Thoracic aorta (tissue), 2 donors: Measurements from ENCODE around the gene GARNL3. TPM values are rescaled to one million over a fixed set of nuclear protein-coding genes. Genes with fewer than 3 reads are reported as not detected.

Experiments used
- ATAC-seq: fragments of 150-250 bp; one replicate; pipeline ENCODE4 v1.8.0; 2017; ENCODE audit warnings: low read depth; ENCODE audit not compliant: insufficient number of reproducible peaks, low FRiP score
- DNase-seq: peaks from one replicate; pipeline ENCODE4 v3.0.0-alpha.2; 2020; ENCODE audit warnings: low spot score
- H3K27ac ChIP-seq, 2 donors: fragments of 200-600 bp; sonication (generic); 1 replicate in 1 of 2; 2 replicates in 1 of 2; pipeline ENCODE4 v1.5.1; 2016; ENCODE audit warnings: mild to moderate bottlenecking in 2 of 2, moderate library complexity in 2 of 2
- H3K27me3 ChIP-seq: fragments of 200-600 bp; sonication (generic); replicated peaks from 2 replicates; pipeline ENCODE4 v1.6.0; 2016; ENCODE audit warnings: mild to moderate bottlenecking; ENCODE audit not compliant: insufficient read depth
- H3K36me3 ChIP-seq: fragments of 200-600 bp; sonication (generic); one replicate; pipeline ENCODE4 v1.5.1; 2016
- H3K4me1 ChIP-seq, 2 donors: fragments of 200-600 bp; sonication (generic); 1 replicate in 1 of 2; 2 replicates in 1 of 2; pipeline versions ENCODE4 v1.5.1 to v1.6.0; 2016; ENCODE audit warnings: low read depth in 2 of 2, mild to moderate bottlenecking in 1 of 2; ENCODE audit not compliant: control insufficient read depth in 1 of 2
- H3K4me3 ChIP-seq: fragments of 200-600 bp; sonication (generic); 2 replicates; pipeline ENCODE4 v1.5.1; 2016; ENCODE audit warnings: mild to moderate bottlenecking
- H3K9me3 ChIP-seq: fragments of 200-600 bp; sonication (generic); 2 replicates; pipeline ENCODE4 v1.5.1; 2016
- total RNA-seq, 2 donors: library from RNA; depleted of rRNA; stranded (reverse); fragments of >200 nt; gene quantifications; one replicate each; pipeline versions ENCODE4 v1.1.0 to v1.2.3, GENCODE V29; 2016
- TF ChIP-seq, protein P1 (sequence below): fragments of 200-600 bp; sonication (generic); IDR thresholded peaks from one replicate; pipeline ENCODE4 v1.5.1; 2019; ENCODE audit warnings: antibody characterized with exemption

Gene GARNL3
- total RNA-seq, 2 donors from 2014 or later, result 59.3 to 63.4 TPM

DNA sequence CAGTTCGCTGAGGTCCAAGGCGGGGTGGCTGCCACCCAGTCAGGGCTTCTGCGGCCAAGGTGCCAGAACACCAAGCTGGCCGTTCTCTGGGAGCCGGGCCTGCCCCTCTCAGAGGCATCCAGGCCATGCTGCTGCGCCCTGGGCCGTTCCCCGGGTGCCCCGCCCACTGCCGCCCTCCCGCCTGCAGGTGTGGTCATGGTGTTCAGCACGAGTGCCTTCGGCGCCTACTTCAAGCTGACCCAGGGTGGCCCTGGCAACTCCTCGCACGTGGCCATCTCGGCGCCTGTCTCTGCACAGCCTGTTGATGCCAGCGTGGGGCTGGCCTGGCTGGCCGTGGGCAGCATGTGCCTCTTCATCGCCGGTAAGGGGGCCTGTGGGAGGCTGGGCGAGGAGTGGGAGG is 140.1 kb downstream of the GARNL3 start:
- no peak for ATAC-seq
- H3K27ac ChIP-seq, result no peak overlapping the region

DNA sequence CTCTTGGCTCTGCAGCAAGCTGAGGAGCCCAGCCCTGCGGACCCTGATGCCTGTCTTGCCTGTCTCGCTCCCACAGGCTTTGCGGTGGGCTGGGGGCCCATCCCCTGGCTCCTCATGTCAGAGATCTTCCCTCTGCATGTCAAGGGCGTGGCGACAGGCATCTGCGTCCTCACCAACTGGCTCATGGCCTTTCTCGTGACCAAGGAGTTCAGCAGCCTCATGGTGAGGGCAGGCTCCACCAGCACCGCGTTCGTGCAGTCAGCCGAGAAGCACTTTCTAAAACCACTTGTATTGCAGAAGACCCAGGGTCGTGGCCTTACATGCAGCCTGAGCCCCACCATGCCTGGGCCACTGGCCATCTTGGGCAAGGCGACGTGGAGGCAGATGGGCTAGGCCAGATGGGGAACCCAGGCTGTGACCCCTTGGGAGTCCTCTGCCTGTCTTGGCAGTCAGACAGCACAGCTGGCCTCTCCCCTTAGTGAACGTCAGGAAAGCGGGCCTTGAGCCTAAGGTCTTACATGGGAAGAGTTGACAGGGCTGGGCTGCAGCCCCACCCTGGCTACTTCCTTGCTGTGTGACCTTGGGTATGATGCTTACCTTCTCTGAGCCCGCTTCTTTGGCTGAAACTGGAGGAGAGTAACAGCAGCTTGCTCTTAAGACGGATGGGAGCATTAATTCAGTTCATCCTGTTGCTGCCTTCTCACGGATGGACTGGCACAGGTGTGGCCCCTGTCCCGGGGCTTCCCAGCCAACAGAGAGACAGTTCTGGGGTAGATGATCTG is 141.0 kb downstream of the GARNL3 start:
- Histone ChIP-seq H3K4me1 (no peaks in the 10 kb centered on the region), H3K27me3 (no peaks in the 10 kb centered on the region), H3K27ac (no peak overlapping the region), H3K9me3 (no peaks in the 10 kb centered on the region), H3K36me3 (peaks cover 29% of the 10 kb centered on the region), H3K4me3 (no peak overlapping the region)
- ATAC-seq (no peak), DNase-seq (no peak)
- TF ChIP-seq, protein P1, sequence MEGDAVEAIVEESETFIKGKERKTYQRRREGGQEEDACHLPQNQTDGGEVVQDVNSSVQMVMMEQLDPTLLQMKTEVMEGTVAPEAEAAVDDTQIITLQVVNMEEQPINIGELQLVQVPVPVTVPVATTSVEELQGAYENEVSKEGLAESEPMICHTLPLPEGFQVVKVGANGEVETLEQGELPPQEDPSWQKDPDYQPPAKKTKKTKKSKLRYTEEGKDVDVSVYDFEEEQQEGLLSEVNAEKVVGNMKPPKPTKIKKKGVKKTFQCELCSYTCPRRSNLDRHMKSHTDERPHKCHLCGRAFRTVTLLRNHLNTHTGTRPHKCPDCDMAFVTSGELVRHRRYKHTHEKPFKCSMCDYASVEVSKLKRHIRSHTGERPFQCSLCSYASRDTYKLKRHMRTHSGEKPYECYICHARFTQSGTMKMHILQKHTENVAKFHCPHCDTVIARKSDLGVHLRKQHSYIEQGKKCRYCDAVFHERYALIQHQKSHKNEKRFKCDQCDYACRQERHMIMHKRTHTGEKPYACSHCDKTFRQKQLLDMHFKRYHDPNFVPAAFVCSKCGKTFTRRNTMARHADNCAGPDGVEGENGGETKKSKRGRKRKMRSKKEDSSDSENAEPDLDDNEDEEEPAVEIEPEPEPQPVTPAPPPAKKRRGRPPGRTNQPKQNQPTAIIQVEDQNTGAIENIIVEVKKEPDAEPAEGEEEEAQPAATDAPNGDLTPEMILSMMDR, result no peak

More for the DNA sequence above, 140.1 kb downstream of the GARNL3 start:
- Histone ChIP-seq H3K9me3 (no peaks in the 10 kb centered on the region), H3K36me3 (peaks cover 33% of the 10 kb centered on the region), H3K4me3 (no peak overlapping the region), H3K4me1 (no peaks in the 10 kb centered on the region), H3K27me3 (no peaks in the 10 kb centered on the region)
- TF ChIP-seq, protein P1, result no peak
- DNase-seq, result no peak

DNA sequence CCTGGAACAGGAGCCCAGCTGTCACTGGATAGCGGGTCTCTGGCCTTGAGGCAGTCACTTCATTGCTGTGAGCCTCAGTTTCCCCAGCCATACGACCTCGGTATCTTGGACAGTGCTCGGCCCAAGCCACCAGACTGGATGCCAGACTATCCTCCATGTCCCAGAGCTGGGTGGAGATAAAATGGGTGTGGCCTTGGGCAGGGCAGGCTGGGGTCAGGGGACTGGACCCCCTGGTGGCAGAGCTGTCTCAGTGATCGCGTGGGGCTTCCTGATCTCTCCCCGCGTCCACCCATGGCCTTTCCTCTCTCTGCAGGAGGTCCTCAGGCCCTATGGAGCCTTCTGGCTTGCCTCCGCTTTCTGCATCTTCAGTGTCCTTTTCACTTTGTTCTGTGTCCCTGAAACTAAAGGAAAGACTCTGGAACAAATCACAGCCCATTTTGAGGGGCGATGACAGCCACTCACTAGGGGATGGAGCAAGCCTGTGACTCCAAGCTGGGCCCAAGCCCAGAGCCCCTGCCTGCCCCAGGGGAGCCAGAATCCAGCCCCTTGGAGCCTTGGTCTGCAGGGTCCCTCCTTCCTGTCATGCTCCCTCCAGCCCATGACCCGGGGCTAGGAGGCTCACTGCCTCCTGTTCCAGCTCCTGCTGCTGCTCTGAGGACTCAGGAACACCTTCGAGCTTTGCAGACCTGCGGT is 142.4 kb downstream of the GARNL3 start:
- no peak for ATAC-seq
- no peaks in the 10 kb centered on the region for H3K4me1 ChIP-seq
- no peak overlapping the region for H3K4me3 ChIP-seq
- no peak overlapping the region for H3K27ac ChIP-seq
- no peaks in the 10 kb centered on the region for H3K27me3 ChIP-seq
- no peaks in the 10 kb centered on the region for H3K9me3 ChIP-seq
- DNase-seq, result no peak
- TF ChIP-seq, protein P1, result no peak
- H3K36me3 ChIP-seq, result peaks cover 28% of the 10 kb centered on the region

DNA sequence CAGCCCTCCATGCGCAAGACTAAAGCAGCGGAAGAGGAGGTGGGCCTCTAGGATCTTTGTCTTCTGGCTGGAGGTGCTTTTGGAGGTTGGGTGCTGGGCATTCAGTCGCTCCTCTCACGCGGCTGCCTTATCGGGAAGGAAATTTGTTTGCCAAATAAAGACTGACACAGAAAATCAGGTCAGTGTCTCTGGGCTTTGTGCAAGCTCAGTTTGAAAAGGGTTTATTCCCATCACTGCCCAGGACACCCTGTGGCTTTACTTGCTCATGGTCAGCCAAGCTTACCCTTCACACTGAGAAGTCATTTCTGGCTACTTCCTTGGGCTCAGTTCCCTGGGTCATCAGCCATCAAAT is 142.9 kb downstream of the GARNL3 start:
- Histone ChIP-seq H3K9me3 (no peaks in the 10 kb centered on the region), H3K27me3 (no peaks in the 10 kb centered on the region), H3K36me3 (peaks cover 28% of the 10 kb centered on the region), H3K4me3 (no peak overlapping the region), H3K27ac (no peak overlapping the region), H3K4me1 (no peaks in the 10 kb centered on the region)
- no peak for DNase-seq
- TF ChIP-seq, protein P1, result no peak
- no peak for ATAC-seq

DNA sequence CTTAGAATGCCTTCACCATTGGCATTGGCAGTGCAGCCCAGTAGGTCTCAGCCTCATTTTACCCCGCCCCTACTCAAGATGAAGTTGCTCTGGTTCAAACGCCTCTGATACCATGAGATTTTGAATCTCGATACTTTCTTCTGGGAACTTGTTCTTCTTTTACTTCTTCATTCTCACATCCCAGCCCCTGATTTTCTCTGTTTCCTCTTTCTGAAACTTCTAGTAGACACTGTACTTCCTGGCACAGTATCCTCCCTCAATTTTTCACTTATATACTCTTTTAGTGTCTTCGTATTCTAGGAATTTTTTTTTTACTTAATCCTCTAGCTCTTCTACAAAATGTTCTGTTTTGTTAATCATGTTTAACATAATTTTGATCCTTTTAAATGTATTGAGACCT is 146.5 kb downstream of the GARNL3 start:
- H3K36me3 ChIP-seq, result peaks cover under 1% of the 10 kb centered on the region
- no peak overlapping the region for H3K27ac ChIP-seq
- no peak for DNase-seq
- H3K4me3 ChIP-seq, result no peak overlapping the region
- no peaks in the 10 kb centered on the region for H3K4me1 ChIP-seq
- H3K9me3 ChIP-seq, result no peaks in the 10 kb centered on the region
- H3K27me3 ChIP-seq, result no peaks in the 10 kb centered on the region
- TF ChIP-seq, protein P1, result no peak
- ATAC-seq, result no peak
